Thoracic aorta (tissue), 2 donors: ENCODE results near the gene OR4D10. TPM values are rescaled to one million over a fixed set of nuclear protein-coding genes. Genes with fewer than 3 reads are reported as not detected.

Source experiments
- ATAC-seq: fragments of 150-250 bp; one replicate; pipeline ENCODE4 v1.8.0; 2017; ENCODE audit warnings: low read depth; ENCODE audit not compliant: insufficient number of reproducible peaks, low FRiP score
- DNase-seq: peaks from one replicate; pipeline ENCODE4 v3.0.0-alpha.2; 2020; ENCODE audit warnings: low spot score
- H3K27ac ChIP-seq, 2 donors: fragments of 200-600 bp; sonication (generic); 1 replicate in 1 of 2; 2 replicates in 1 of 2; pipeline ENCODE4 v1.5.1; 2016; ENCODE audit warnings: mild to moderate bottlenecking in 2 of 2, moderate library complexity in 2 of 2
- H3K27me3 ChIP-seq: fragments of 200-600 bp; sonication (generic); replicated peaks from 2 replicates; pipeline ENCODE4 v1.6.0; 2016; ENCODE audit warnings: mild to moderate bottlenecking; ENCODE audit not compliant: insufficient read depth
- H3K36me3 ChIP-seq: fragments of 200-600 bp; sonication (generic); one replicate; pipeline ENCODE4 v1.5.1; 2016
- H3K4me1 ChIP-seq, 2 donors: fragments of 200-600 bp; sonication (generic); 1 replicate in 1 of 2; 2 replicates in 1 of 2; pipeline versions ENCODE4 v1.5.1 to v1.6.0; 2016; ENCODE audit warnings: low read depth in 2 of 2, mild to moderate bottlenecking in 1 of 2; ENCODE audit not compliant: control insufficient read depth in 1 of 2
- H3K4me3 ChIP-seq: fragments of 200-600 bp; sonication (generic); 2 replicates; pipeline ENCODE4 v1.5.1; 2016; ENCODE audit warnings: mild to moderate bottlenecking
- H3K9me3 ChIP-seq: fragments of 200-600 bp; sonication (generic); 2 replicates; pipeline ENCODE4 v1.5.1; 2016
- total RNA-seq, 2 donors: library from RNA; depleted of rRNA; stranded (reverse); fragments of >200 nt; gene quantifications; one replicate each; pipeline versions ENCODE4 v1.1.0 to v1.2.3, GENCODE V29; 2016
- TF ChIP-seq, protein P1 (sequence below): fragments of 200-600 bp; sonication (generic); IDR thresholded peaks from one replicate; pipeline ENCODE4 v1.5.1; 2019; ENCODE audit warnings: antibody characterized with exemption

The OR4D10 gene
- total RNA-seq, 2 donors from 2014 or later, result not detected

DNA sequence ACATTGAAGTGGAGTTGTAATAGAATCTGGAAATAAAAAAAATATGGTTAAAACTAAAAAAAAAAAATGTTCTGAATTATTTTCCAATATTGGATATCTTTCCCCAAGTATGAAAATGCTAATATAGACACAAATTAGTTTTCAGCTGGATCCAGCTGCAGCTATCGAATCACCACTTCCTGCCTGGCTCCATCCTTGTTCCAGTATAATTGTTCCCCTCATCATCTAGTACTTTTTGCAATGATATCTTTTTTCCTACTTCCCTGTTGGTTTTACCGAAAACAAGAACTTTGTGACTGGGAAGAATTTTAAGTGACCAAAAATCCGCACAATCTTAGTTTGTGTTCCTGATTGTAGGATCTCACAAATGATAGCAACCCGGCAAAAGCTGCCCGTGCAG lies 47.6 kb downstream of the OR4D10 start:
- no peaks in the 10 kb centered on the region for H3K36me3 ChIP-seq
- TF ChIP-seq, protein P1, sequence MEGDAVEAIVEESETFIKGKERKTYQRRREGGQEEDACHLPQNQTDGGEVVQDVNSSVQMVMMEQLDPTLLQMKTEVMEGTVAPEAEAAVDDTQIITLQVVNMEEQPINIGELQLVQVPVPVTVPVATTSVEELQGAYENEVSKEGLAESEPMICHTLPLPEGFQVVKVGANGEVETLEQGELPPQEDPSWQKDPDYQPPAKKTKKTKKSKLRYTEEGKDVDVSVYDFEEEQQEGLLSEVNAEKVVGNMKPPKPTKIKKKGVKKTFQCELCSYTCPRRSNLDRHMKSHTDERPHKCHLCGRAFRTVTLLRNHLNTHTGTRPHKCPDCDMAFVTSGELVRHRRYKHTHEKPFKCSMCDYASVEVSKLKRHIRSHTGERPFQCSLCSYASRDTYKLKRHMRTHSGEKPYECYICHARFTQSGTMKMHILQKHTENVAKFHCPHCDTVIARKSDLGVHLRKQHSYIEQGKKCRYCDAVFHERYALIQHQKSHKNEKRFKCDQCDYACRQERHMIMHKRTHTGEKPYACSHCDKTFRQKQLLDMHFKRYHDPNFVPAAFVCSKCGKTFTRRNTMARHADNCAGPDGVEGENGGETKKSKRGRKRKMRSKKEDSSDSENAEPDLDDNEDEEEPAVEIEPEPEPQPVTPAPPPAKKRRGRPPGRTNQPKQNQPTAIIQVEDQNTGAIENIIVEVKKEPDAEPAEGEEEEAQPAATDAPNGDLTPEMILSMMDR, result no peak
- H3K27me3 ChIP-seq, result no peaks in the 10 kb centered on the region
- H3K4me1 ChIP-seq, result no peaks in the 10 kb centered on the region
- H3K27ac ChIP-seq, result no peak overlapping the region
- ATAC-seq (no peak), DNase-seq (no peak)
- H3K9me3 ChIP-seq, result no peaks in the 10 kb centered on the region
- no peak overlapping the region for H3K4me3 ChIP-seq

DNA sequence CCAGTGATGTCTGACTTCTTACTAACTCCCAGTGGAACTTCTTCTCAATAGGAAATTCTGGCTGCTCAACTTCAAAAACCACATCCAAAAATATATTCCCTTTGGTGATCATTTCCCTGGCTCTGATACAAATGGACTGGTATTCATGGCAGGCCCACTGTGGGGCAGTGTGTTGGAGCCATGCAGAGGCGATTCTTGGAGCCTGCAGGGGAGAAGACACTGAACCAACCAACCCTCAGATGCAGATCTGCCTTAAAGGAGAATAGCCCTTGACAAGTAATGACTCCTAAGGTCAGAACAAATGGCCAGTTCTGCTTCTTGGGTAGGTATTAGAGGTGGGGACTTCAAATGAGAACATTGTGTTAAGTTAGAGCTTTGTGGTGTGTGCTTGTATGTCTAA lies 50.4 kb downstream of the OR4D10 start:
- H3K4me1 ChIP-seq, result no peaks in the 10 kb centered on the region
- no peaks in the 10 kb centered on the region for H3K36me3 ChIP-seq
- H3K4me3 ChIP-seq, result no peak overlapping the region
- ATAC-seq, result no peak
- TF ChIP-seq, protein P1, result no peak
- H3K27me3 ChIP-seq, result no peaks in the 10 kb centered on the region
- no peaks in the 10 kb centered on the region for H3K9me3 ChIP-seq
- DNase-seq, result no peak
- no peak overlapping the region for H3K27ac ChIP-seq

DNA sequence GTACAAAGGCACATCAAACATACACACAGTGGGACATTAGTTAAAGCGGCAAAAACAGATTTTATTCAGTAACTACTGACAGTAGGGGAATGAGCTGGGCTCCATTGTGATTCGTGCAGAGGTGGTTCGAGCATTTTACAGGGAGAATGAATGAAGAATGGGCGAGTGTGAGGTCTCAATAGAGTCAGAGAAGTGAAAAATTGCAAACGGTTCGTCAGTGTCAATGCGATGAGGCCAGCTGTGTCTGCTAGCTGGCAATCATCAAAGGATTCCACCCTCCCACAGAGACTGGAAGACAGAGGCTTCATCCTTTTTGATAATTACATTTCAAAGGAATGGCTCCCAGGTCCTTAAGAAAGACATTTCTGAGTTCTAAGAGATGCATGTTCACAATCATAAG lies 55.6 kb downstream of the OR4D10 start:
- Histone ChIP-seq H3K36me3 (no peaks in the 10 kb centered on the region), H3K4me1 (no peaks in the 10 kb centered on the region), H3K27ac (no peak overlapping the region), H3K9me3 (no peaks in the 10 kb centered on the region), H3K27me3 (no peaks in the 10 kb centered on the region), H3K4me3 (no peak overlapping the region)
- DNase-seq (no peak), ATAC-seq (no peak)
- TF ChIP-seq, protein P1, result no peak

Other genes starting within 250 kb of the OR4D10 start
- gene OR5AN1, start 114.4 kb upstream of the OR4D10 start, total RNA-seq, result not detected
- gene OR5A2, start 46.9 kb upstream of the OR4D10 start, total RNA-seq, result not detected
- not detected for gene OR5A1, start 36.8 kb upstream of the OR4D10 start, total RNA-seq
- gene OR4D6, start 16.4 kb upstream of the OR4D10 start, total RNA-seq, result not detected
- gene OR4D11, start 30.3 kb downstream of the OR4D10 start, total RNA-seq, result not detected
- not detected for gene OR4D9, start 38.2 kb downstream of the OR4D10 start, total RNA-seq
- gene OSBP, start 142.5 kb downstream of the OR4D10 start, total RNA-seq, result 10 to 100 TPM; 38.4 to 41.8 TPM
- gene PATL1, start 195.7 kb downstream of the OR4D10 start, total RNA-seq, result 10 to 100 TPM in 1 of 2 donors, 1 to 10 TPM in 1; 9.3 to 16.3 TPM
- gene OR10V1, start 240.5 kb downstream of the OR4D10 start, total RNA-seq, result not detected